Karpas-422 (cell line): ENCODE measurements around the gene FBXL16. TPM values are rescaled to one million over a fixed set of nuclear protein-coding genes. Genes with fewer than 3 reads are reported as not detected.
A peak's percentile ranks its signal among the peaks of the same experiment; 100 is the strongest.

ENCODE experiments used
- DNase-seq: peaks from one replicate; pipeline ENCODE4 v3.0.0-alpha.2; 2015
- H2AFZ ChIP-seq: fragments of 200-600 bp; sonication (generic); 2 replicates; pipeline ENCODE4 v1.6.1; 2014; ENCODE audit warnings: antibody characterized with exemption, low read length, mixed read lengths
- H3K27ac ChIP-seq: fragments of 200-600 bp; sonication (generic); 2 replicates; pipeline ENCODE4 v1.5.1; 2014; ENCODE audit warnings: mild to moderate bottlenecking, low read length, moderate library complexity
- H3K27me3 ChIP-seq: fragments of 200-600 bp; sonication (generic); 2 replicates; pipeline ENCODE4 v1.6.1; 2014; ENCODE audit warnings: low read length, mixed read lengths
- H3K36me3 ChIP-seq: fragments of 200-600 bp; sonication (generic); 2 replicates; pipeline ENCODE4 v1.6.1; 2014; ENCODE audit warnings: low read length, mixed read lengths; ENCODE audit not compliant: insufficient read depth
- H3K4me1 ChIP-seq: fragments of 200-600 bp; sonication (generic); 2 replicates; pipeline ENCODE4 v1.6.1; 2014; ENCODE audit warnings: mild to moderate bottlenecking, low read length, mixed read lengths
- H3K4me2 ChIP-seq: fragments of 200-600 bp; sonication (generic); 2 replicates; pipeline ENCODE4 v1.6.1; 2014; ENCODE audit warnings: low read length, low read depth, mild to moderate bottlenecking; ENCODE audit not compliant: poor library complexity, severe bottlenecking
- H3K4me3 ChIP-seq: fragments of 200-600 bp; sonication (generic); 2 replicates; pipeline ENCODE4 v1.5.1; 2014; ENCODE audit warnings: mild to moderate bottlenecking, antibody characterized with exemption, low read length, mixed read lengths
- H3K79me2 ChIP-seq: fragments of 200-600 bp; sonication (generic); 2 replicates; pipeline ENCODE4 v1.6.1; 2014; ENCODE audit warnings: mild to moderate bottlenecking, low read length, mixed read lengths
- H3K9ac ChIP-seq: fragments of 200-600 bp; sonication (generic); 2 replicates; pipeline ENCODE4 v1.6.0; 2014; ENCODE audit warnings: low read length
- H3K9me2 ChIP-seq: fragments of 200-600 bp; sonication (generic), shearing (Covaris generic); replicated peaks from 2 replicates; pipeline ENCODE4 v1.6.0; 2014; ENCODE audit warnings: mild to moderate bottlenecking, low read length, moderate library complexity; ENCODE audit not compliant: insufficient read depth
- H3K9me3 ChIP-seq: fragments of 300-700, 200-600 bp; sonication (generic); 2 replicates; pipeline ENCODE4 v1.6.1; 2014; ENCODE audit warnings: low read length, mixed read lengths
- H4K20me1 ChIP-seq: fragments of 200-600 bp; sonication (generic); 2 replicates; pipeline ENCODE4 v1.6.1; 2014; ENCODE audit warnings: mild to moderate bottlenecking, antibody characterized with exemption, low read length, low read depth; ENCODE audit not compliant: insufficient read depth
- total RNA-seq: library from RNA; depleted of rRNA; stranded (reverse); fragments of >200 nt; shearing (Covaris generic); gene quantifications from 2 replicates; pipeline ENCODE4 v1.2.3, GENCODE V29; 2014; ENCODE audit warnings: low replicate concordance

FBXL16 gene
- total RNA-seq, 1 experiment from 2014 or later = 0.48 TPM

DNA sequence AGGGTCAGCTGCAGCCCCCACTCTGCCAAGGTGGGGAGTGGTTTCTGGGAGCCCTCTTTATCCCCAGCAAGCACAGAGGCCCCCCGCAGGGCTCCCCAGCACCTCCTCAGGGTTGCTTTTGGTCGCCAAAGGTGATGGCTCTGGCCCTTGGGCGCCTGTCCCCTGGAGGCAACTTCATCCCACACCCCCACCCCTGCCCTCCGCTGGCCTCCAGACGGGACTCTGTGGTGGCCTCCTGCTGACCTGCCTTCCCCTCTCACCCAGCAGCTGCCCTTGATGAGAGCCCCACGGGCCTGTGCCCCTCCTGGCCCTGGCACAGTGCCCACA is 45.5 kb downstream of the FBXL16 start:
- no peak for DNase-seq
- Histone ChIP-seq H3K27me3 (no peaks in the 10 kb centered on the region), H3K4me2 (peak overlapping the region; percentile 40), H4K20me1 (no peaks in the 10 kb centered on the region), H3K9me2 (no peaks in the 10 kb centered on the region), H3K9ac (peak overlapping the region; percentile 37), H2AFZ (no peak overlapping the region), H3K79me2 (0 out of 2 replicates have a peak, but pooled peaks cover 3% of the 10 kb centered on the region), H3K4me1 (peaks cover 13% of the 10 kb centered on the region), H3K4me3 (no peak overlapping the region), H3K9me3 (no peaks in the 10 kb centered on the region), H3K36me3 (no peaks in the 10 kb centered on the region; the same call in 1 of the 2 replicates), H3K27ac (peak overlapping the region; percentile 22)

GRCh38 chr16:659618-660017 is 46.0 kb downstream of the FBXL16 start:
- Histone ChIP-seq H3K36me3 (no peaks in the 10 kb centered on the region; the same call in 1 of the 2 replicates), H3K79me2 (0 out of 2 replicates have a peak, but pooled peaks cover 3% of the 10 kb centered on the region), H3K4me1 (peaks cover 13% of the 10 kb centered on the region), H3K4me2 (no peak overlapping the region), H2AFZ (no peak overlapping the region), H3K4me3 (no peak overlapping the region), H3K27ac (no peak overlapping the region), H3K9me2 (no peaks in the 10 kb centered on the region), H3K9me3 (no peaks in the 10 kb centered on the region), H4K20me1 (no peaks in the 10 kb centered on the region), H3K27me3 (no peaks in the 10 kb centered on the region), H3K9ac (no peak overlapping the region)
- no peak for DNase-seq

- Histone ChIP-seq H2AFZ (no peak overlapping the region), H3K79me2 (0 out of 2 replicates have a peak, but pooled peaks cover 3% of the 10 kb centered on the region), H3K9me3 (no peaks in the 10 kb centered on the region), H4K20me1 (no peaks in the 10 kb centered on the region), H3K9me2 (no peaks in the 10 kb centered on the region), H3K27me3 (no peaks in the 10 kb centered on the region), H3K4me1 (peaks cover 13% of the 10 kb centered on the region), H3K27ac (no peak overlapping the region), H3K4me2 (no peak overlapping the region), H3K9ac (no peak overlapping the region), H3K36me3 (no peaks in the 10 kb centered on the region; the same call in 1 of the 2 replicates), H3K4me3 (no peak overlapping the region)
- peak; percentile 37 for DNase-seq
Measured at GRCh38 chr16:658679-659571, 46.7 kb downstream of the FBXL16 start.

DNA sequence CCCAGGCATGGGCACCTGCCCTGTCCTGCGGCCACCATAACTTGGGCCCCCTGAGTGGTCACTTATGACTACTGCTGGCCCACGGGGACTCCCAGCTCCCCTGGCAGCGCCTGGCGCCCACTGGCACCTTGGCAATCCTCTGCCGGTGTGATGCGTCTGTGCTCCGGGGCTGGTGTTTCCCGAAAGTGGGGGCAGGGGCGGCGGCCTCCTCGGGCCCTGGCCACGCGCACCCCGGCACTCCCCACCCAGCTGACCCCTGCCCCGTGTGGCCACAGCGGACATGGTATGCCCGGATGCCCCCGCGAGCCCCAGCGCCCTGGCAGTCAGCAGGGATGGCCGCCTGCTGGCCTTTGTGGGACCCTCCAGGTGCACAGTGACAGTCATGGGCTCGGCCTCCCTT is 48.1 kb downstream of the FBXL16 start:
- Histone ChIP-seq H3K4me1 (peaks cover 13% of the 10 kb centered on the region), H3K9ac (no peak overlapping the region), H3K36me3 (no peaks in the 10 kb centered on the region), H3K27ac (no peak overlapping the region), H3K9me2 (no peaks in the 10 kb centered on the region), H3K79me2 (0 out of 2 replicates have a peak, but pooled peaks cover 3% of the 10 kb centered on the region), H2AFZ (no peak overlapping the region), H4K20me1 (no peaks in the 10 kb centered on the region), H3K27me3 (no peaks in the 10 kb centered on the region), H3K4me2 (no peak overlapping the region), H3K4me3 (no peak overlapping the region), H3K9me3 (no peaks in the 10 kb centered on the region)
- DNase-seq = no peak

- Histone ChIP-seq H3K9me3 (no peaks in the 10 kb centered on the region), H3K79me2 (peaks cover 16% of the 10 kb centered on the region), H3K27me3 (no peaks in the 10 kb centered on the region), H3K9me2 (no peaks in the 10 kb centered on the region), H2AFZ (no peak overlapping the region), H3K4me1 (peaks cover 13% of the 10 kb centered on the region), H3K9ac (no peak overlapping the region), H3K4me3 (no peak overlapping the region), H3K36me3 (no peaks in the 10 kb centered on the region), H3K27ac (no peak overlapping the region), H3K4me2 (no peak overlapping the region), H4K20me1 (no peaks in the 10 kb centered on the region)
- no peak for DNase-seq
Measured at GRCh38 chr16:654034-654433, 51.6 kb downstream of the FBXL16 start.

DNA sequence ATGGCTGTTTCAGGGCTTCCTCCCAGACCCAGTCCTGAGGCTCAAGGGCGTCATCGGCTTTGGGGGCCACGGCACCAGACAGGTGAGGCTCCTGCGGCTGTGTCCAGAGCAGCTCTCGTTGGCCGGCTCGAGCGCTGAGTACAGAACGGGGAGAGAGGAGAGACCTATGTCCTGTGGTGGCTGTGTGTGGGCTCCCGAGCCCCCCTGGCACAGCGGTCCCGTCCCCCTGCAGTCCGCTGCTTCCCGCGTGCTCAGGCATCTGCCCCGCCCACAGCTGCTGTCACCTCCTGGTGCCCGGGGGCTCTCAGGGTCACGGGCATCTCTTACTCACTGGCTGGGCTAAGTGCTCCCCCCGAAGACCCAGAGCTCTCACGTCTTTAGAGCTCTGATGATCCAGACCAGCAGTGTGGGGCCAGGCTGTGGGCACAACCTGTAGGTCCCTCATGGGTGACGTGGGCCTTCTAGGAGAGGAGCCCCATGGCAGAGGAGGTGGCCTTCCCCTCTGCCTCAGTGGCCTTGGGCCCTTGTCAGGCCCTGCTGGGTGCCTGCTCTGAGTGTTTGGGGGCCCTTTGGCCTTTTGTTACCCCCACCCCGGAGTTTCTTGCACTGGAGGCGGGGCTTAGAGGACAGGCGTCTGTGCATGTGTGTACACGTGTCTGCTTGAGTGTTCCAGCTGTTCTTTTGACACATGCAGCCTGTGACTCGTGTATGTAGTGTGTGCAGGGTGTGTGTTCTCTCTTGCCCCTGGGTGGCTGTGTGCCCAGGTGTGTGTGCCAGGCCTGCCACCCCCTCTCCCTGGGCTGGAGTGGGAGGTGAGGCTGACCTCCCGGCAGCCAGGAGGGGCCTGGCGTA is 52.9 kb downstream of the FBXL16 start:
- no peak overlapping the region for H3K9ac ChIP-seq
- H3K9me2 ChIP-seq = no peaks in the 10 kb centered on the region
- H2AFZ ChIP-seq = no peak overlapping the region
- no peaks in the 10 kb centered on the region for H3K9me3 ChIP-seq
- no peak overlapping the region for H3K4me2 ChIP-seq
- H3K79me2 ChIP-seq = peaks cover 16% of the 10 kb centered on the region
- H4K20me1 ChIP-seq = peaks cover under 1% of the 10 kb centered on the region; the same call in 1 of the 2 replicates
- no peak for DNase-seq
- H3K27me3 ChIP-seq = no peaks in the 10 kb centered on the region
- no peak overlapping the region for H3K27ac ChIP-seq
- H3K4me1 ChIP-seq = peaks cover 27% of the 10 kb centered on the region
- H3K4me3 ChIP-seq = no peak overlapping the region
- no peaks in the 10 kb centered on the region for H3K36me3 ChIP-seq

- no peak overlapping the region for H3K9ac ChIP-seq
Measured at GRCh38 chr16:651844-652243, 53.8 kb downstream of the FBXL16 start.

DNA sequence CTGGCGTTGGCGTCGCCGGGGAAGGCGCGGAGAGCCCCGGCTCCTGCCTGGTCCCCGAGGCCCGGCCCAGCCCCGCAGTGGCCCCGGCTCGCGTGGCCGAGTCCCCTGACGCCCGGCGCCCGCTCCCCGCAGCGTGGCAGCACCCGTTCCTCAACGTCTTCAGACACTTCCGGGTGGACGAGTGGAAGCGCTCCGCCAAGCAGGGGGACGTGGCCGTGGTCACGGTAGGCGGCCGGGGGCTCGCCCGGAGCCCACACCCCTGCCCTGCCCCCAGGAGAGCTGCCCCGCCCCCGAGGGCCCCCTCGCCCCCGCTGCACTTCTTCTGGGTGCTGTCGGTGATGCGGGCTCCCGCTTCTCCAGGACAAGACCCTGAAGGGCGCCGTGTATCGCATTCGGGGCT is 56.0 kb downstream of the FBXL16 start:
- Histone ChIP-seq H3K4me3 (peak overlapping the region; percentile 96), H3K4me2 (peak overlapping the region; percentile 84), H3K27ac (peak overlapping the region; percentile 40; the same call in 1 of the 2 replicates), H3K4me1 (peaks cover 56% of the 10 kb centered on the region), H3K9me3 (no peaks in the 10 kb centered on the region), H3K9ac (peak overlapping the region; percentile 97), H4K20me1 (peaks cover 22% of the 10 kb centered on the region; the same call in 1 of the 2 replicates), H3K27me3 (no peaks in the 10 kb centered on the region), H2AFZ (no peak overlapping the region), H3K79me2 (peaks cover 39% of the 10 kb centered on the region), H3K36me3 (0 out of 2 replicates have a peak, but pooled peaks cover 3% of the 10 kb centered on the region), H3K9me2 (no peaks in the 10 kb centered on the region)
- peak; percentile 71 for DNase-seq

More at GRCh38 chr16:651844-652243, 53.8 kb downstream of the FBXL16 start:
- H3K4me3 ChIP-seq = no peak overlapping the region
- H4K20me1 ChIP-seq = peaks cover 9% of the 10 kb centered on the region; the same call in 1 of the 2 replicates
- no peak overlapping the region for H3K4me2 ChIP-seq
- peaks cover 35% of the 10 kb centered on the region for H3K4me1 ChIP-seq
- H3K9me2 ChIP-seq = no peaks in the 10 kb centered on the region
- H3K27ac ChIP-seq = no peak overlapping the region
- H3K9me3 ChIP-seq = no peaks in the 10 kb centered on the region
- DNase-seq = no peak
- H3K36me3 ChIP-seq = no peaks in the 10 kb centered on the region
- peaks cover 23% of the 10 kb centered on the region for H3K79me2 ChIP-seq
- H3K27me3 ChIP-seq = no peaks in the 10 kb centered on the region
- no peak overlapping the region for H2AFZ ChIP-seq
